Superior temporal gyrus (tissue), 1 donor: ENCODE results near the gene POLR3H.
"Not testable (repeated sequence)": the region's sequence is repeated elsewhere in the genome, so short reads cannot be mapped to it uniquely, and the experiment has no call there.

ENCODE experiments used
- DNase-seq: peaks from one replicate; pipeline ENCODE4 v3.0.0-alpha.2; 2016; ENCODE audit errors: extremely low spot score

The POLR3H gene

DNA sequence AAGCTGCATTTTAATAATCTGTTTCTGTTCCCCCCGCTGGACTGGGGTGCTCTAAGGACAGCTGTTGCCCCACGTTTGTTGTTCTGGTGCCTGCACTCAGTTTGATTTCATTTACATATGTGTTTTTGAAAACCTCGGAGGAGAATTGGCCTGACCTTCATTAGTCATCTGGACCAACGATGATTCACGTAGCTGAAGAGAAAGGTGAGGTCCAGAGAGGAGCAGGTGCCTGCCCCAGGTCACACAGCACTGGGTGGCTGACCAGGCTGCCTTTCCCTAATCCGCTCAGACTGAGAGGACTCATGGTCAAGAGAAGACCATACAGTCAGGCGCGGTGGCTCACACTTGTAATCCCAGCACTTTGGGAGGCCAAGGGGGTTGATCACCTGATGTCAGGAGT, 20.3 kb upstream of the POLR3H start:
- no peak for DNase-seq

DNA sequence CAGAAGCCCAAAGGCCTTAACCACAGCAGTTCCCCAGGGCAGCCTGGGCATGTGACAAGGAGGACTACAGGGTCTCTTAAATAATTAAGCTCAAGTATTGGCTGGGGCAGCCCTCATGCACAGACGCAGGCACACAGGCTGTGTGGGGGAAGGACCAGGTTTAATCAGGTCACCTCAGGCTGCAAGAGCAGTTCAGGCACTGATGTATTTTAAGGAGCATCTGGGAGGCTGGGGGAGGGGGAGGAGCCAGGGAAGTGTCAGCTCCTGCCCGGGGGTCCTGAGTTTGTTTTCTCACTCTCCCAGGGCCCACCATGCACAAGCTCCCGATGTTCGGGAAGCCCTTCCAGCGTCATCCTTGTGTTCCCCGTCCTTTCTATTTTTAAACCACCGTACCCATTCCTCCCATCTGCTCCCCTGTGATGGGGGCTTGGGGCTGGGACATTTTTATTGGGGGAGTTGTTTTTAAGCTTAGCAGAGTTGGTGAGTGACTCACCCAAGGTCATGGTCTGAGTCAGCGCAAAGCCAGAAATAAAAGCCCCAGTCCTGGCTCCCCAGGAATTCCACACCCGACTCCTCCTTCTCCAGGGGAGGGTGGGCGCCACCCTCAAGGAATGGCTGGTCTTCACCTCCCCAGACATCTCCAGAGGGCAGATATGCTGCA, 18.9 kb upstream of the POLR3H start:
- no peak for DNase-seq

DNA sequence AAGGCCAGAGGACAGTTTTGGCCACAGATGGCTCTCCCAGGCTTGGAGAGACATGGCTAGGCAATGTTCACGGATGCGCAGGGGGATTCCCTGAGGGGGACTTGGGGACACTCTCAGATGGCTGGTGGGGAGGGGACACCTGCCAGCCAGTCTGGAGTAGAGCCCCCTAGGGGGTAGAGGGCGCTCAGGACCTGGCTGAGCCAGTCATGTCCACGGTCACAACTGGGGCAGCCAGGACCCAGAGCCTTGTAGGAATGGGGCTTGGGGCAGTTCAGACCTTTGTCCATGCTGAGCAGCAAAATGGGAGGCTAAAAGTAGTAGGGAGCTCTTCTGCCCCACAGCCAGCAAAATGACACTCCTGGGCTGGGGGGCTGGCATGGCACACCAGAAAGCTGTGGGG, 18.2 kb upstream of the POLR3H start:
- no peak for DNase-seq

DNA sequence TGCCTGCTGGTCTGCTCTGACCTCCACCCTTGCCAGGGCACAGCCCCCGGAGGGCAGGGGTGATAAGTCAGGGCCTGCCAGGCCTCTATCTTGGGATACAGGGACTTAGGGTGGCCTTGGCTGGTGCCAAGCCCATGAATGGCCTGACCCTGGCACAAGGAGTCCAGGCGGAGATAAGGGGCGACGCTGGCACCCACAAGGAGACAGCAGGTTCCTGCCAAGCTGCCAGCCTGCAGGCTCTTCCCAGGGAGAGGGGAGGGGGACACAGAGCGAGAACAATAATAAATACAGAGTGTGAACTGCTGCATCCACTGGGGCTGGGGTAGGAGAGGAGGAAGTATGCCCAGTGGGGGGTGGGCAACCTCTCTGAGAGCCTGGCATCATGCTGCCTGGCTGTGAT, 17.5 kb upstream of the POLR3H start:
- no peak for DNase-seq

DNA sequence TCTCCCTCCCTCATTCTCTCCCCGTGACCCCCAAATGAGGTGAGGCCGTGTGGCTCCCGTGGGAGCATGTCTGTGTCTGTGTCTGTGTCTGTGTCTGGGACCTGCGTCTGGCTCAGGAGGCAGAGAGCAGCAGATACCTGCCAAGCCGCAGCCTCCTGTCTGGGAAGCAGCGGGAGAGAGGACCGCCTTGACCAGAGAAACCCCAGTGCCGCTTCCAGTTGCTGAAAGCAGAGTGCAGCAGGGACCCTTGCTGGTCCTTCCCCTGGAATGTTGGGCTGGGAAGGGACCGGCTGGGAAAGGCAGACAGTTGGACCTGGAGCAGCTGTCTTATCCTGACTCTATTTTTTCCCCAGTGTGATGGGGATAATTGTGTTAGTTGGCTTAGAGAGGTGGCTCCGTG, 17.1 kb upstream of the POLR3H start:
- no peak for DNase-seq

DNA sequence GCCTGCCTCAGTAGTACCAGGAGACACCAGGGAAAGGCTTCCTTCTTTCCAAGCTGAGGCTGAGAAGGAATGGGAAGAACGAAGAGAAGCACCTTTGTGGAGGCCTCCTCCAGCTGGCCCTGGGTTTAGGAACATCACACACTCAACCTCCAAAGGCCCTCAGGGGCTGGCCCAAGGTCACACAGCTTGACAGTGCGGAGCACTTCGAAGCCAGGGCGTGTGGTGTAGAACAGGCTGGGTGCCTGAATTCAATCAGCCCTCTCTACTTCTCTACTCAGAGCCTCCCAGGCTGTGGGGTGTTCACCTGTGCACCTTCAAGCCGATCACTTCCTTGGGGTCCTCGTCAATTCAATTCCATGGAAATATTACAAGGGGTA, 15.8 kb upstream of the POLR3H start:
- DNase-seq: no peak

DNA sequence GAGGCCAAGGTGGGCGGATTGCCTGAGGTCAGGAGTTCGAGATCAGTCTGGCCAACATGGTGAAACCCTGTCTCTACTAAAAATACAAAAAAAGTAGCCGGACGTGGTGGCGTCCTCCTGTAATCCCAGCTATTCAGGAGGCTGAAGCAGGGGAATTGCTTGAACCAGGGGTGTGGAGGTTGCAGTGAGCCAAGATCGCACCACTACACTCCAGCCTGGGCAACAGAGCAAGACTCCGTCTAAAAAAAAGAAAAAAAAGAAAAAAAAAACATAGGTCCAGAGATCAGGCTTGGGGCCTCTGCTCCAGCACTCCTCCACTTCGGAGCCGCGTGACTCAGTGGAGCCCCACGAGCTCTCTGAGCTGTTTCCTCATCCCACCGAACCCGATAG, 14.0 kb upstream of the POLR3H start:
- not testable (repeated sequence) for DNase-seq

DNA sequence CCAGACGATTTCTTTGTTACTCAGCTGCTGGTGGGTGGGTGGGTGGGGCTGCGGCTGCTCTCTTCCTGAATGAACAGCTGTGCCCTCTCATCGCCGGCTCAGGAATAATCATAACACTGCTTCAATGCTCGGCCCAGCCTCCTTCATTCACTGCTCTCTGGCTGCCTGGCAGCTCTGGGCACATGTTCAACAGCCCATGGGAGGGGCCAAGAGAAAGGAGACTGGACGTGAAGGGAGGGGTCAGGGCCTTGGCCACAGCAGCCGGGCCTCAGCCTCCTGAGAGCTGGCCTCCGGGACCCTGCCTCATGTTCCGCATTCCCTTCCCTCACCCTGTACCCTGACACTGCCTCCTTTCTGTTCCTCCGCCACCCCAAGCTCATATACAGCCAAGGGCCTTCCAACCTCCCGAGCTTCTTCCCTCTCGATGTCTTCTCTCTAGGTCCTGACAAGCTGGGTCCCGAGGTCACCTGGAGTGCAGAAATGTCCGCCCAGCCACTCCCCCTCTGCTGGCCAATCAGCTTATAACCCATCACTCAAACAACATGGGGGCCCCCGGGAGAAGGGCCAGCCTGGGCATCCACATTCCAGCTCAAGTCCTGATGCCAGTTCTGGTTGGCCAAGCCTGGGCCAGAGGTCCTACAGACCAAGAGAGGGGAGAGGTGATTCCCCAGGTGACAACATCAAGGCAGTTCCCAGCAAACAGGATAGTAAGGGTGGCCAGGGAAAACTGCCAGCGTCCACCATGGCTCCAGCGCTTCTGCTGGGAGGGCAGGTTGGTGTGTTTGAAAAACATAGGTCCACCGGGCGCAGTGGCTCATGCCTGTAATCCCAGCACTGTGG, 13.4 kb upstream of the POLR3H start:
- DNase-seq: peak; percentile 60

DNA sequence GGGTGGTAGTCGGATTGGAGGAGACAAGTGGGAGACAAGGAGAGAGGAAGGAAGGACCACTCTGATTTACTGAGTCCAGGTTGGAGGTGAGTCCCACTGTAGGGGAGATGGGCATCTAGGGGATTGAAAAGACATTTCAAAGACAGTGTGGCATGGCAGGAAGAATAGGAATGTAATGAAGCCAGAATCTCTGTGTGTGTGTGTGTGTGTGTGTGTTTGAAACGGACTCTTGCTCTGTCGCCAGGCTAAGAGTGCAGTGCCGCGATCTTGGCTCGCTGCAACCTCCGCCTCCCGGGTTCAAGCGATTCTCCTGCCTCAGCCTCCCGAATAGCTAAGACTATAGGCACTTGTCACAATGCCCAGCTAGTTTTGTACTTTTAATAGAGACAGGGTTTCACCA, 12.3 kb upstream of the POLR3H start:
- DNase-seq: no peak

DNA sequence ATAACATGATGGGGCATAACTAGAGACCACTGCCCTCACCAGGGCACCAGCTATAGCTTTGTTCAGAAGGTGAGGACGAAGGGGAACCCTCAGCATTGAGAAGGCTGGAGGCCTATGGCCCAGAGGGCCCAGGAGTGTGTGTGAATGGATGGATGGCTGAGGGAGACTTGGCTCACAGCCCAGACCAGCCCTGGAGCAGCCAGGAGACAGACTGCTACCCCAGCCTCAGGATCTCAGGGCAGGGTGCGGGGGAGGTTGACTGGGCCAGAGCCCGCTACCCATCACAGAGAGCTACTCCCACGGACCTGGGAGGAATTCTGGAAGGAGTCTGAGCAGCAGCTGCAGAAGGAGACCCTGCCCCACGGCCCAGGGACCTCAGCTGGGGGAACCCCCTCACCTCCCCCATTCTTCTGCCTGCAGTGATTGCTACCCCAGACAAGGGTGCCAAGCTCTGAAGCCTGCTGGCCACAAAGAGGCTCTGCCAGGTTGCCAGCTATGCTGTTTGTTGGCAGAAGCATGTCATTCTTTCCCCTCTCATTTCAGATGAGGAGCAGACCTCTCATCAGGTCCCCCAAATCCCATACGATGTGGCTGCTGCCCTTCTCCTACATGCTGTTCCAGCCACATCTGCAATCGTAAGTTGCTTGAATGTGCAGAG, 11.2 kb upstream of the POLR3H start:
- DNase-seq: no peak

DNA sequence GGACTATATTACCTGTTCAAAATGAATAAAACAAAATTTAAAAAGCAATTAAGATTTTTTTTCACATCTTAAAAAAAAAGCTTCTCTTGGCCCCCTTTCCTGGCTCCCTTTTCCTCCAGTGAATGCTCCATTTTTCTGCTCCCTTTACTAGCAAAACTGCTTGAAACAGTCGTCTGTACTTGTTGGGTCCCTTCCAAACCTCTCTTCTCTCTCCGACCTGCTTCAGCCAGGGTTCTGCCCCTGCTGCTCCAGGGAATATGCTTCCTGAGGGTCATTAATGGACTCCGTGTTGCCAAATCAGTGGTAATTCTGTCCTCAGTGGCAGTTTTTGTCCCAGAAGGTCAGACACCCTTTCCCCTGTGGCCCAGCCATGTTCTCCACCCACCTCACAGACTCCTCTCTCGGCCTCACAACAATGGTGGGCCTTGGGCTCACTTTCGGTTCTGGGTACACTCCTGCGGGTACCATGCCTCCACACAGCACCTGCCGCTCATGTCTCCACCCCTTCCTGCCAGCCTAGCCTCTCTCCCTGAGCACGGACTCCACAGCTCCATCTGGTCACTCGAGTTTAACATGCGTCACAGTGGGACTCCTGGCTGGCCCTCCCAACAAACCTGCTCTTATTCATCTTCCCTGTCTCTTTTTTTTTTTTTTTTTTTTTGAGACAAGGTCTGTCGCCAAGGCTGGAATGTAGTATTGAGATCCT, 7.8 kb upstream of the POLR3H start:
- no peak for DNase-seq

DNA sequence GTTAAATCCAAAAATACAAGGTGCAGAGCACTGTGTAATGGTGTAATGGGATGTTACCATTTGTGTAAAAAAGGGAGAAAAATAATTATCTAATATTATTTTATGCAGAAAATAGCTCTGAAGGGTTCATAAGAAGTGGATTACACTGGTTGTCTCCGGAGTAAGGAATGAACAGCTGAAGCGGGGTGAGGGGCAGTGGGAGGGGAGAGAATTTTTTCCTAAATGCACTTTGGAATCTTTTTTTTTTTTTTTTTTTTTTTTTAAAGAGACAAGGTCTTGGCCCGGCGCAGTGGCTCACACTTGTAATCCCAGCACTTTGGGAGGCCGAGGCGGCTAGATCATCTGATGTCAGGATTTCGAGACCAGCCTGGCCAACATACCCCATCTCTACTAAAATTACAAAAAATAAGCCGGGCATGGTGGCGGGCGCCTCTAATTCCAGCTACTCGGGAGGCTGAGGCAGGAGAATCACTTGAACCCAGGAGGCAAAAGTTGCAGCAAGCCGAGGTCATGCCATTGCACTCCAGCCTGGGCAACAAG, 6.8 kb upstream of the POLR3H start:
- DNase-seq: no peak

DNA sequence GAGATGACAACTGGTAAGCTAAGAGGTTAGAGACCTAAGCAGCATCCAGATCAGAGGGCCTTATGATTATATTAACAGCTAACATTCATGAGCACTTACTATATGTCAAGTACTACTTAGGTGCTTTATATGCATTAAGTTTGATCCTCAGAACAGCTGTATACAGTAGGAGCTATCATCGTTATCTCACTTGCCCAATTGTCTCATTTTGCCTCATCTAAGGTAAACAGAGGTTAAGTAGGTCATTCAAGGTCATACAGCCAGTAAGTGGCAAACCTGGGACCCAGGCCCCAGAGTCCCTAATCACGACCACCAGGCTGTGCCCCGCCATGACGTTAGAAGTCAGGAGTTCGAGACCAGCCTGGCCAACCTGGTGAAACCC, 4.6 kb upstream of the POLR3H start:
- no peak for DNase-seq

DNA sequence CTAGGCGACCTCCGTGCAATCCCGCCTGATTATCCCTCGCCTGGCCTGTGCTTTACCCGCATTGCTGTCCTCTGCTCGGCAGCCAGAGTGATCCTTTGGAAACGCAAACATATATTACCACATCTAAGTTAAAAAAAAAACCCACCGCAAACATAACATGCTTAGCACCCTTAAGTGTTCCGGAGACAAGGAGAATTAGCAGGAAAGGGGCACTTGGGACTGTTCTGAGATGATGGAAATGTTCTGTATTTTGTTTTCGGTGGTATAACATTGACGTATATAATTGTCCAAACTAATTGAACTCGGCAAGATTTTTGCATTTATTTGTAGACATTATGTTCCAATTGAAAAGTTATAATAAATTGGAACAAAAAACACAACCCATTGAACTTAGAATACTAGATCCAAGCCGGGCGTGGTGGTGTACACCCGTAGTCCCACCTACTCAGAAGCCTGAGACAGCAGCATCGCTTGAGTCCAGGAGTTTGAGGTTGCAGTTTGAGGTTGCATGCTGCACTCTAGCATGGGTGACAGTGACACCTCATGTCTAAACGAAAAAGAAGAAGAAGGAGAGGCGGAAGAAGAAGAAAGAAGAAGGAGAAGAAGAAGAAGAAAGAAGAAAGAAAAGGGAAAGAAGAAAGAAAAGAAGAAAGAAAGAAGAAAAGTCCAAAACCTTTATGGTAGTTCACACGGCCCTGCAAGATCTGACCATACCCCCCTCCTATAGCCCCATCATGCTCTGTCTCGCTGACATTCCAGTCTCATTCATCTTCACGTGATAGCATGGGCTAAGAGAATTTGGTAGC, 604 bp upstream of the POLR3H start:
- DNase-seq: no peak

DNA sequence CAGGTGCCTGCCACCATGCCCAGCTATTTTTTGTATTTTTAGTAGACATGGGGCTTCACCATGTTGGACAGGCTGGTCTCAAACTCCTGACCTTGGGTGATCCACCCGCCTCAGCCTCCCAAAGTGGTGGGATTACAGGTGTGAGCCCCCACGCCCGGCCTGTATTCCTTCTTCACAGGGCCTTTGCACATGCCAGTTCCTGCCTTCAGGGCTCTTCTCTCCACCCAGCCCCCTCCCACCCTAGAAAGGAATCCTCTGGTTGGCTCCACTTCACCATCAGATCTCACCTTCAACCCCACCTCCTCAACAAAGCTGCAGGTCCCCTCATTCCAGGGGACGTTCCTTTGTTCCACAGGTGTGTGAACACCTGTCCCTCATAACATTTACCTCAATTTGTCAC, 2.0 kb downstream of the POLR3H start:
- DNase-seq: no peak

DNA sequence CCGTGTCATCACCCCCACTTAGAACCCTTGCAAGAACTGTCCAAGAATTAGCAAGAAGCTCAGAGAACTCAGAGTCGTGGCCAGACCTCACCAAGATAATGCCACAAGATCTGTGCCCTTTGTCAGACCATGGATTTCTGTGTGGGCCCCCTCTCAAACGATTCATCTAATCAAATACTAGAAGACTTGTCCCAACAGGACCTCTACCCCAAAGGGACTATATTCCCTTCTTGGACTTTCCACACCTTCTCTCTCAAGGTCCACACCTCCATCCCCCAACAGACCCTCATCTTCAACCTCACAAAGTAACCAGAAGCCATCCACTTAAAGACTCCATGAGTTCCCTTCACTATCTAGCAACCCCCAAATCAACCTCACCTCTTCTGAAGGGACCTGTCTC, 2.8 kb downstream of the POLR3H start:
- peak; percentile 10 for DNase-seq

DNA sequence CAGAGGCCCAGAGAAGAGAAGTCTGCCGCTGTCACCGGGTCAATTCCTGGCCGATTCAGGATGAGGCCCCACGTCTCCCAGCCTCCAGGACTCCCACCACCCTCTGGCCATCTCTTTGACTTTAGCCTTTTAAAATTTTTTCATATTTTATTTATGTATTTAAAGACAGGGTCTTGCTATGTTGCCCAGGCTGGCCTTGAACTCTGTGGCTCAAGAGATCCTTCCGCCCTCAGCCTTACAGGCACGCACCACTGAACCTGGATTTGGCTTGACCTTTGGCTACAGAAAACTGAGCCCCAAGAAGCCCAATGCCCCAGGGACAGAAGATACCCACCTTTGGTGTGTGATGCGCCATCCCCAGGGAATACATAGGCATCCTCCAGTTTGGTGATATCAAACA, 3.9 kb downstream of the POLR3H start:
- DNase-seq: no peak

DNA sequence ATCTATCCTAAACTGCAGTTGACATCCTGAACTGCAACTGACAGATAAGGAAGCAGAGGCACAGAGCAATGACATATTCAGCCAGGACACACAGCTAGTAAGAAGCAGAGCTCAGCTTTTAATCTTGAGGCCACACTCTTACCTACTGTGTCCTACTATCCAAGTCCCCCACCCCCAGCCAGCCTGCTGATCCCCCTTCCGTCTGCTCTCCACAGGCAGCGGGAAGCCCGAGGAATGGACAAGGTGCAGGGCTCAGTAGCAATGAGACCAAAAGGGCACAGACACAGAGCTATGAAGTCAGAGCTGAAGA, 4.3 kb downstream of the POLR3H start:
- no peak for DNase-seq

DNA sequence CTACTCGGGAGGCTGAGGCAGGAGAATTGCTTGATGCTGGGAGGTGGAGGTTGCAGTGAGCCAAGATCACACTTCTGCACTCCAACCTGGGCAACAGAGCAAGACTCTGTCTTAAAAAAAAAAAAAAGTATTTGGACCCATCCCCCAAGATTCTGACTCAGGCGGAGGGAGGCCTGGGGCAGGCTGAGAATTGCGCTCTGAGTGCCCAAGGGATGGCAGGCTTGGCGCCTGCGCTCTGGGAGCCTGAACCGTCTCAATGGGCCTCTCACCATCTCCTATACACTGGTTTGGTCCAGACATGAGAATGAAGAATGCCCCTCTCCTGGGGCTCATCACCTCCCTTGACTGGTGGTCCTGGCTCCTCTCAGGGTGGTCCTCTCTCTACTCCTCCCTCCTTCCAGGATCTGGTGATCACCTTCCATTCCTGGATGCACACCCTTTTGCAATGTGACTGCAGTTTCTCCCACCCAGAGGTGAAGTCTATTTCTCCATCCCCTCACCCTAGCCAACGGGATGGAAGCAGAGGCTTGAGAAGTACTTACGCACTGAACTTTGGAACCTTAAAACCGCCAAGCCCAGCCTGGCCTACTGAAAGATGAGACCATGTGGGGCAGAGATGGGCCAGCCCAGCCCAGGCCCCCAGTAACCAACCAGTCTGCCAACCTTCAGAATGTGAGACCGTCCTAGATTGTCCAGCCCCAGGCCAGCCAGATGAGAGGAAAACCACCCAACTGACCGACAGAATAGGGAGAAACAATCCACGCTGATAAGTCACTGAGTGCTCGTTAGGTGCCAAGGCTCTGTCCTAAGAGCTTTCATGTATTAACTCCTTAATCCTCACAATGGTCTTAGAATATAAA, 4.9 kb downstream of the POLR3H start:
- no peak for DNase-seq

DNA sequence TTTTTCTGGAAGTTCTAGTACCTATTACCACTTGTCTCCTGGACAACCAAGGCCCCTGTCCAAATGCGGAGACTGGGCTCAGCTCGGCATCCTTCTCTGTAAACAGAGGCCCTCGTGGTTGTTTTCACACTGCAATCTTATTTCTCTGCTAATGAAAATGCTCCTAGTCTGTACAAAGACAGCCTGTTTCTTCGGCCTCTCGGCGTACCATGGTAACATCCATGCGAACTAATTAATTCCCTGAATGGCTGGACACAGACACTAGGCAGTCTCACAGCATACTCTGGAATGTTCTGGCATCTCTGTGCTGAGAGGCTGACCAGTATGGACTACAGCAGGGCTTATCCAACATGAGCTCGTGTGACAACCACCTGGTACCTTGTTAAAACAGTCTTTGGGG, 5.7 kb downstream of the POLR3H start:
- DNase-seq: peak; percentile 77

DNA sequence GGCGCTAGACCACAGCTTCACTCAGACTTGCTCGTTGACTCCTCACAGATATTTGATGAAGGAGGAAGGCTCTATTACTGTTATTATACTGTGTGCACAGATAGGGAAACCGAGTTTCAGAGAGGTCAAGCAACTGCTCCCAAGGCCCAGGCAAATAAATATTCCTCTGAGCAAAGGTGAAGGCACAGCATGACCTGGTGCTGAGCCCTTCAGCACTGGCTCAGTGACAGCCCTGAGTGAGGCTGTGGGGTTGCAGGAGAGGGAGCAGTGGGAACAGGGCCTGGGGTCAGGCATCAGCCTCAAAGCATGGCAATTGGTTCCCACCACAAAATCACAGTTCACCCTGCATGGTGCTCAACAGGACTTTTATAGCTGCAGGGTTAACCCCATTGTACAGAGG, 7.1 kb downstream of the POLR3H start:
- no peak for DNase-seq
